Activated T-helper 17 cell treated with anti-CD3 and anti-CD28 coated beads, Interleukin-2, amount 50 U/mL, for 72 hours (primary cell): ENCODE measurements around the gene RBMY1F. TPM values are rescaled to one million over a fixed set of nuclear protein-coding genes. Genes with fewer than 3 reads are reported as not detected.
"Not testable (repeated sequence)": the region's sequence is repeated elsewhere in the genome, so short reads cannot be mapped to it uniquely, and the experiment has no call there.

ENCODE experiments used
- ATAC-seq: fragments of 150-1000 bp; cut with Tn5 transposase; replicated peaks from 2 replicates; pipeline ENCODE4 v1.10.0; 2021; ENCODE audit warnings: mild to moderate bottlenecking, moderate library complexity
- H3K27ac Mint-ChIP-seq: one replicate; pipeline ENCODE4 v1.8.0; 2022; ENCODE audit warnings: mixed read lengths
- H3K27me3 Mint-ChIP-seq: one replicate; pipeline ENCODE4 v1.8.0; 2022; ENCODE audit warnings: mixed read lengths
- H3K36me3 Mint-ChIP-seq: one replicate; pipeline ENCODE4 v1.8.0; 2022; ENCODE audit warnings: low read depth, mild to moderate bottlenecking, mixed read lengths
- H3K4me1 Mint-ChIP-seq: one replicate; pipeline ENCODE4 v1.8.0; 2022; ENCODE audit warnings: mixed read lengths
- H3K4me3 Mint-ChIP-seq: one replicate; pipeline ENCODE4 v1.8.0; 2022; ENCODE audit warnings: mild to moderate bottlenecking, mixed read lengths
- H3K9me3 Mint-ChIP-seq: one replicate; pipeline ENCODE4 v1.8.0; 2022; ENCODE audit warnings: mixed read lengths
- total RNA-seq, 2 donors: library from RNA; stranded (reverse); gene quantifications; one replicate each; pipeline ENCODE4 v1.2.3, GENCODE V29; 2022

RBMY1F gene
- total RNA-seq: not detected

GRCh38 chrY:22182823-22183222 lies at the start of gene RBMY1F:
RBMY1F (minus strand) TSS chrY:22182923; CDS start chrY:22180969, 1,954 bp downstream.
- not testable (repeated sequence) for H3K27ac Mint-ChIP-seq, H3K36me3 Mint-ChIP-seq, H3K4me1 Mint-ChIP-seq, ATAC-seq, H3K27me3 Mint-ChIP-seq, H3K4me3 Mint-ChIP-seq, H3K9me3 Mint-ChIP-seq

GRCh38 chrY:22151144-22151543 lies 31.6 kb downstream of the RBMY1F start:
- H3K9me3 Mint-ChIP-seq, ATAC-seq, H3K4me1 Mint-ChIP-seq, H3K36me3 Mint-ChIP-seq, H3K4me3 Mint-ChIP-seq, H3K27me3 Mint-ChIP-seq, H3K27ac Mint-ChIP-seq: not testable (repeated sequence)

- H3K27me3 Mint-ChIP-seq, H3K27ac Mint-ChIP-seq, ATAC-seq, H3K36me3 Mint-ChIP-seq, H3K4me3 Mint-ChIP-seq, H3K9me3 Mint-ChIP-seq, H3K4me1 Mint-ChIP-seq: not testable (repeated sequence)
Observed at GRCh38 chrY:22141011-22141695, 41.6 kb downstream of the RBMY1F start.

GRCh38 chrY:22134719-22135118 lies 48.0 kb downstream of the RBMY1F start:
- not testable (repeated sequence) for H3K4me3 Mint-ChIP-seq, H3K27me3 Mint-ChIP-seq, H3K9me3 Mint-ChIP-seq, H3K4me1 Mint-ChIP-seq, H3K36me3 Mint-ChIP-seq, H3K27ac Mint-ChIP-seq
- ATAC-seq: peak; percentile 35

- H3K36me3 Mint-ChIP-seq, H3K27ac Mint-ChIP-seq, H3K27me3 Mint-ChIP-seq, H3K9me3 Mint-ChIP-seq, ATAC-seq, H3K4me3 Mint-ChIP-seq, H3K4me1 Mint-ChIP-seq: not testable (repeated sequence)
Observed at GRCh38 chrY:22130494-22130893, 52.2 kb downstream of the RBMY1F start.

Other genes starting within 250 kb of the RBMY1F start
- gene RBMY1J, start 220.5 kb upstream of the RBMY1F start, total RNA-seq: not detected